Colon (tissue), 2 donors: Measurements from ENCODE around the gene KRTAP12-2.
"Not testable (repeated sequence)": the region's sequence is repeated elsewhere in the genome, so short reads cannot be mapped to it uniquely, and the experiment has no call there.

Source experiments
- FAIRE-seq: peaks from 2 replicates; lab custom pipeline; 2012; peaks lifted over from hg19 to GRCh38; lab: Jason Lieb, UNC
- donor health status: control.
- donor health status: control.

Gene KRTAP12-2

DNA sequence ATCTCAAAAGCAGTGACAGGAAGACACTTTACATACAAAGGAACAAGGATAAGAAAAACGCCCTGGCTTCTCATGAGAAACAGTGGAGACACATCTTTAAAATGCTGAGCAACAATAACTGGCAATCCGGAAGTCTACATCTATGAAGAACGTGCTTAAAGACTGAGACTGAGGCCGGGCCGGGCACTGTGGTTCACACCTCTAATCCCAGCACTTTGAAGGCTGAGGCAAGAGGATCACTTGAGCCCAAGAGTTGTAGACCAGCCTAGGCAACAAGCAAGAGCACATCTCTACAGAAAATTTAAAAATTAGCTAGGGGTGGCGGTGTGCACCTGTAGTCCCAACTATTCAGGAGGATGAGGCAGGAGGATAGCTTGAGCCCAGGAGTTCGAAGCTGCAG is 17.4 kb upstream of the KRTAP12-2 start:
- FAIRE-seq = no peak

GRCh38 chr21:44682580-44683151 is 15.9 kb upstream of the KRTAP12-2 start:
- no peak for FAIRE-seq

DNA sequence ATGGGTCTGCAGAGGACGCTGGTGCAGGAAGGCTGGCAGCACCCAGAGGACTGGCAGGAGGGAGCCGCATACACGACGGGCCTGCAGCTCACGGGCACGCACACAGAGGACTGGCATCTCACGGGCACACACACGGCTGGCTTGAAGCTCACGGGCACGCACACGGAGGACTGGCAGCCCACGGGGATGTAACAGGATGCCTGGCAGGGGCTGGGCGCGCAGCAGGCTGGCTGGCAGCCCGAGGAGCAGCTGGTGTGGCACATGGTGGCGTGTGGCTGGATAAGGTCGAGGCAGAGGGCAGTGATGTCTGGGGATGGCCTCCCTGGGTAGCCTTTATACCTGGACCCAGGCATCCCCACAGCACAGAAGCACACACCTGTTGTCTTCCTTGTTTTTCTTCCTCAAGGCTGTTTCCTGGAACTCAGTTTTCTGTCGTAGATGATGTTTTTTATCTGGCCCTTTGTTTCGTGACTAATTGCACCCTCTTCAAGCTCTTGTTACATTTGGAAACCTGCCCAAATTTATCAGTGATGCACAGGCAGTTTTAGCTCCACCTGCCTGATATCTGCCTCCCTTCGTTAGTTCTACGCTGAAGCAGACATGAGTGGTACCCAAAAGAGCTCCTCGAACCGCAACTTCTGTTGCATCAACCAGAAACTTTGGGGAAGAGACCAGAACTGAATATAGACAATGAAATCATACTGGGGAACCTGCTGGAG is 15.3 kb upstream of the KRTAP12-2 start, which contains the start of gene KRTAP12-1:
Gene KRTAP12-1 (minus strand): TSS at position 303 of the 719 bp plus-strand sequence. CDS start 40 bp downstream, at position 263.
- FAIRE-seq = no peak

DNA sequence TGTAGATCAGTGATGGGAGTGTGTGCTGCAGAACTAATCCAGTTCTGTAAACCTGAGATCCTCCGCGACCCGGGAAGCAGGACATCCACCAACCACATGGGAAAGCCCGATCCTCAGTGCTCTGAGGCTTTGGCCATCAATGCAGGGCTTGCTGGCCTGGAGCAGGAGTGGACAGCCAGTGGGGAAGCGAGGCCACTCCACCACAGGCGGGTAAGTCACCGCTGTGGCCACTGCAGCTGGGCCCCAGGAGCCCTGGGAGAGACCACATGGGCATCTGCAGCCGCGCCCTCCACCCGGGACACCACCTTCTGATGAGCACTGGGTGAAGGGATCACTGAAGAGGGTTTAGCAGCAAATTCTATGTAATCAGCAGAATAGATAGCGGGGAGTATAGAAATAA is 14.4 kb upstream of the KRTAP12-2 start:
- FAIRE-seq = no peak

DNA sequence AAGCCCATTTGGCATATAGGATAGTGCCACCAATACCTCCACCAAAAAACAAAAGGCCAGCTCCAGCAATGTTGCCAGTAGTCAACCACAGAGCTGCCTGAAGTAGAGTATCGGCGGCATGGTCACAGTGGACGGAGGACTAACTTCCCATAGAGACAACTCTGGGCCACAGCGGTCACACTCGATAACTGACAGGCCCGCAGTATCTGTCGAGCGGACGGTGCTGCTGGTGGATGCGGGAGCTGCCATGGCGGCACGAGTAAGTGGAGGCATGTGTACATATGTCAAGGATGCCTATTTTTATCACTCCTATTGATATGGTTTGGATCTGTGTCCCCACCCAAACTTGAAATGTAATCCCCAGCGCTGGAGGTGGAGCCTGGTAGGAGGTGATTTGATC is 11.2 kb upstream of the KRTAP12-2 start:
- FAIRE-seq = no peak

DNA sequence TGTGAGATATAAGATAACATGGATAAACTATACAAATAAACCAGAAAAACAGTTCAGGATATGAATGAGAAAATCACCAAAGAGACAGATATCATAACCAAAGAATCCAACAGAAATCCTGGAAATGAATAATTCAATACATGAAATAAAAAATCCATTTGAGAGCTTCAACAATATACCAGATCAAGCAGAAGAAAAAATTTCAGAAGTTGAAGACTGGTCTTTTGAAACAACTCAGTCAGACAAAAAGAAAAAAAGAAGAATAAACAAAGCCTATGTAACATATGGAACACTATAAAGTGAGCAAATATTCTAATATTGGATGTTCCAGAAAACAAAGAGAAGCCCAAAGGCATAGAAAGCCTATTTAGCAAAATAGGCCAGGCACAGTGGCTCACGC is 5.2 kb upstream of the KRTAP12-2 start:
- no peak for FAIRE-seq

DNA sequence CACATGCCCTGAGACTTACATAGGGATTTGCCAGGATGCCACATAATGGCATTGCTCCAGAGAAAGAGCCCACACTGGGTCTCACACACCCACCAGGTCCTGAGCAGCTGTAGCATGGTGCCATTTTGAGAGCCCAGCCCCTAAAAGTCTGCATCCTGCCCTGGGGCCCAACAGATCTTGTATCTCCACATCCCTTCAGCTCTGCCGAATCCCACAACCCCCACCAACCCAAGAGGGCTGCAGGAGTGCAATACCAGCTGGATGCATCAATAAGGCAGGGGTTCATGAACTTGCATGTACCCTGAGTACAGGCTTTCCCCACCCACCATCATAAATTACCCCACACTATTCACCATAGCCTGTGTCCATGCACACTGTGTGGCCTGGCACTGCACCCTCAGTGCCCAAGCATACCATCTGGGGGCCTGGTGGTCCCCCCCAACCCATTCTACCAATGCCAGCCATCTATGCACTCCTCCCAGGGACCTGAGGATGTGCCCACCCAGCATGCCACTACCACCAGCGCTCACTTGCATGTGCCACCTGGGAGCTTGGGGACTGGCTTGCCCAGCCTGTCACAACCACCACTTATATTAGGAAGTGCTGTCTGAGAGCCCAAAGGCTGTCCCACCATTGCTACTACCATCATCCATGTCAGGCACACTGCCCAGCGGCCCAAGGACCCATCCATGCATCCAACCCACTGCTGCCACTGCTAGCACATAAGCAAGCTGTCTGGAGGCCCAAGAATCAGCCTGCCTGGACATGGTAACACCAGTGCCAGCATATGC is 4.1 kb upstream of the KRTAP12-2 start:
- FAIRE-seq = no peak

DNA sequence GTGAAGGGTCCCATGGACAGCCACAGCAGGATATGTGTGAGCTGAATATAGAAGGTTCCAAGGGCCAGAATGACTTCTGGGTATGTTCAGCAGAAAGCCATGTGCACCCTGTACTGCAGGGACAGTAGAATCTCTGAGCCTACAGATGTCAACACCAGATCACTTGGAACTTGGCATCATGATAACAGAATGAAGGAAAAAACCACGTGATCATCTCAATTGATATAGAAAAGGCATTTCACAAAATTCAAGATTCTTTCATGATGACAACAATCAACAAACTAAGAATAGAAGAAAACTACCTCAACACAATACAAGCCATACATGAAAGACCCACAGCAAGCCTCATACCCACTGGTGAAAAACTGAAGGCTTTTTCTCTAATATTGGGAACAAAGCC is 885 bp upstream of the KRTAP12-2 start:
- FAIRE-seq = no peak

DNA sequence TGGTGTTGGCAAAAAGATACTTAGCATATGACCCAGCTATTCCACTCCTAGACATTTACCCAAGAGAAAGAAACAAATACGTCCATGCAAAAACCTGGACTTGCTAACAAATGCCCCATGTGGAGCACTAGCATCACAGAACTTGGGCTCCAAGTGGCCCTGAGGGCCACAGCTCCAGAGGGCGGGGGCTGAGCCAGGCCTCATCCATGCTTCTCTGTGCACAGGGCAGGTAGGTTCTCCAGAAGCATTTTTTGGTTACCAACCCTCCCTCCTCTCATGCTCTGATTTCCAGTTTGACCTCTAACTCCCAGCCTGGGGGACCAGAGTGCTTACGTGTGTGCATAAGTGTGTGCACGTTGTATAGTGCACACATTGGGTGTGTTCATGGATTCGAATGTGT is 2.0 kb downstream of the KRTAP12-2 start:
- no peak for FAIRE-seq

- FAIRE-seq = not testable (repeated sequence)
These were observed 5.2 kb downstream of the KRTAP12-2 start for GRCh38 chr21:44661567-44661966.

DNA sequence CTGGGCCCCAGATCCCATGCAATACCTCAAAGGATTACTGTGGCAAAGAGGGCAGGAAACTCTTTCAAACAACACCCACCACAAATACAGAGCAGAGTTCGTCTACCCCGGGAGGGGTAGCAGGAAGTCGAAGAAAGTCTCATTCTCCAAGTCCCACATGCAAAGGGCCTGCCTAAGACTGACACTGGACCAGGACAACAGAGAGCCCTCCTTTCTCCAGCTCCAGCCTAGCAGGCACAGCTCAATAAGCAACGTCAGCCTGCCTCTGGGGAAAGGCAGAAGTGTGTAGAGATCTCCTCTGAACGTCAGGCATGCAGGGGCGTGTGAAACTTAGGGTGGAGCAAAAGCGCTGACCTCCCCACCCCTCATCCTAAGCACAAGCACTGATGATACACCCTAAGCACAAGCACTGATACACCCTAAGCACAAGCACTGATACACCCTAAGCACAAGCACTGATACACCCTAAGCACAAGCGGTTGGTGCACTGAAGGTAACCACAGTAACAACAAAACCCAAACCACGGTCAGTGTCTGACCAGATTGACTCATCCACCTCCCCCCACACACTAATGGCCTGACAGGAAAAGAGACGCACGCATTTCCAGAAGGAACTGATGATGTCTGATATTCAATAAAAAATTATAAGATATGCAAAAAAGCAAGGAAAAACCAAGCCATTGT is 7.7 kb downstream of the KRTAP12-2 start:
- no peak for FAIRE-seq

GRCh38 chr21:44658541-44658910 is 8.2 kb downstream of the KRTAP12-2 start:
- no peak for FAIRE-seq

- FAIRE-seq = no peak
These were observed 8.8 kb downstream of the KRTAP12-2 start, which contains the start of gene KRTAP12-3 for GRCh38 chr21:44657635-44658540. Gene KRTAP12-3 (plus strand): TSS chr21:44657932. CDS start chr21:44657980, 48 bp downstream.

GRCh38 chr21:44656868-44657267 is 9.9 kb downstream of the KRTAP12-2 start:
- FAIRE-seq = no peak

- FAIRE-seq = no peak
These were observed 12.1 kb downstream of the KRTAP12-2 start, which contains the start of gene KRTAP12-4 for GRCh38 chr21:44654576-44655175. Gene KRTAP12-4 (minus strand): TSS chr21:44654659. CDS start chr21:44654614, 45 bp downstream.

DNA sequence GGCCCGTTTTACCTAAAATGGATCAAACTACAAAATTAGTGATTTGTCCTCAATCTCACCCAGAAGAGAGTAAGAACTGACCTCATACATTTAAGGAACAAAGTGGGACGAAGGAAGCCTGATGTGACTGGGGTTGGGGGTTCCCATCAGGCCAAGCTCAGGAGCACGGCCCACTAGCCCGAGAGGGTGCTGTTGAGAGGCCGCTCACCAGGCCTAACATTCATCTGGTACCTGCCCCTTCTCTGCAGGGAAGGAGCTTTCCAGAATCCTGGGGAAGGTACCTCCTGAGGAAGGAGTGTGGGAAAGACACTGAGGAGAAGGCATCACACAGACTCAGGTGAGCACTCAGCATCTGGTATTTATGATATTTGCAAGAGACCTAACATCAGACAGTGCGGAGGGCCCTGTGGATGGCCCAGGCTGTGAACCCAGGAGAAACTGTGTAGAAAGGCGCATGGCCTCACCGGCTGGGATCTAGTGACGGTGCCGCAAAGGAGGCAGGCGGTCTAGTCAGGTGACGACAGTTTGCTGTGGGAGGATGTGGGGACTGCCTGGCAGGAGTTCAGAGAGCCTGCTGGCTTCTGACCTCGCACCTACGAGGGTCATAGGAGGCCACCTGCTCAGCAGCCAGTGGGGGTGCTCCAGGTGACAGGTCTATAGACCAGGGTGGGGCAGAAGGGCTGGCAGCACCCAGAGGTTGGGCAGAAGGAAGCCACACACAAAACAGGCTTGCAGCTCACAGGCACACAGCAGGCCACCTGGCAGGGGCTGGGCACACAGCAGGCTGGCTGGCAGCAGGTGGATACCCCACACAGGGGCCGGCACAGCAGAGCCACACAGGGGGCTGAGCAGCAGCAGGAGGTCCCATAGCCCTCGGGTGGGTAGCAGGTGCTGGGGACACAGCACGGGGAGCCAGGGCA is 12.8 kb downstream of the KRTAP12-2 start:
- FAIRE-seq = no peak

DNA sequence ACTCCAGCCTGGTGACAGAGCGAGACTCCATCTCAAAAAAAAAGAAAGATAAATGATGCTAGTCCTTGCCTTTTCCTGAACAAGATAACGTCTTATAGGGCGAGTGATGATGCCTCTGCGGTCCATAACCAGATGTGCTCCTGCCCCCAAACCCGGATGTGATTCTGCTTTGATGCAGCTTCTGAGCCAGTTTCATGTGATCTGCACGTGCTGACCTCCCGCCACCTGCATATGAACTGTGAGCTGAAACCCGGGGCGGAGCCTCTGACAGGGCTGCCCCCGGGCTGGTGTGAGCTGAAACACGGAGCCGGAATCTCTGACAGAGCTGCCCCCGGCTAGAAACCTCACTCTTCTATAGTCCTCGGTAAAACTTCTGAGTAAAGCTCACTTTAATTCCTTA is 13.6 kb downstream of the KRTAP12-2 start:
- FAIRE-seq = no peak

- FAIRE-seq = no peak
These were observed 15.6 kb downstream of the KRTAP12-2 start for GRCh38 chr21:44650973-44651675.
